Uterine smooth muscle cell (primary cell): ENCODE results near the gene GINS3. TPM values are rescaled to one million over a fixed set of nuclear protein-coding genes. Genes with fewer than 3 reads are reported as not detected.

ENCODE experiments used
- total RNA-seq: library from RNA; depleted of rRNA; stranded (reverse); fragments of >200 nt; gene quantifications from 2 replicates; pipeline ENCODE4 v1.2.3, GENCODE V29; 2014

GINS3 gene
- total RNA-seq: 2.7 and 7.5 TPM in 2 replicates

GRCh38 chr16:58392215-58393137 is at the start of gene GINS3:
GINS3 (plus strand) TSS chr16:58392471; CDS start chr16:58392602, 131 bp downstream.

Other genes with a start within 250 kb of the GINS3 start
- 25.6 and 29.0 TPM in 2 replicates for gene CSNK2A2, start 194.4 kb upstream of the GINS3 start, total RNA-seq
- gene PRSS54, start 97.4 kb upstream of the GINS3 start, total RNA-seq: not detected in 2 replicates
- gene NDRG4, start 107.7 kb downstream of the GINS3 start, total RNA-seq: 10.0 and 12.1 TPM in 2 replicates
- 15.6 and 20.1 TPM in 2 replicates for gene SETD6, start 123.0 kb downstream of the GINS3 start, total RNA-seq
- gene CNOT1, start 237.4 kb downstream of the GINS3 start, total RNA-seq: 122 and 124 TPM in 2 replicates